Neuronal stem cell (in vitro differentiated cells): ENCODE results near the gene DGKG.
A peak's percentile ranks its signal among the peaks of the same experiment; 100 is the strongest.

Experiments used
- DNase-seq: peaks from one replicate; pipeline ENCODE4 v3.0.0-alpha.2; 2013; ENCODE audit warnings: low spot score
- H2AFZ ChIP-seq: one replicate; pipeline ENCODE4 v1.6.1; 2013; ENCODE audit warnings: mild to moderate bottlenecking, low read length, inconsistent platforms
- H2AK5ac ChIP-seq: 2 replicates; pipeline ENCODE4 v1.6.1; 2013; ENCODE audit warnings: low read depth, mild to moderate bottlenecking, inconsistent platforms, low read length, moderate library complexity, mixed read lengths
- H2BK120ac ChIP-seq: 2 replicates; pipeline ENCODE4 v1.6.1; 2013; ENCODE audit warnings: low read depth, mild to moderate bottlenecking, inconsistent platforms, low read length, moderate library complexity, mixed read lengths
- H2BK12ac ChIP-seq: one replicate; pipeline ENCODE4 v1.6.1; 2013; ENCODE audit warnings: low read length, inconsistent platforms
- H2BK15ac ChIP-seq: 2 replicates; pipeline ENCODE4 v1.6.1; 2013; ENCODE audit warnings: mild to moderate bottlenecking, low read length, inconsistent platforms, mixed read lengths
- H2BK5ac ChIP-seq: one replicate; pipeline ENCODE4 v1.6.1; 2013; ENCODE audit warnings: inconsistent platforms, mild to moderate bottlenecking, low read length, moderate library complexity
- H3K14ac ChIP-seq: one replicate; pipeline ENCODE4 v1.6.1; 2013; ENCODE audit warnings: low read length, inconsistent platforms
- H3K18ac ChIP-seq: 2 replicates; pipeline ENCODE4 v1.6.1; 2013; ENCODE audit warnings: low read length, inconsistent platforms
- H3K23ac ChIP-seq: 2 replicates; pipeline ENCODE4 v1.6.1; 2013; ENCODE audit warnings: low read depth, mild to moderate bottlenecking, mixed read lengths, low read length, inconsistent platforms; ENCODE audit not compliant: poor library complexity
- H3K27ac ChIP-seq: replicated peaks from 3 replicates; pipeline ENCODE4 v1.5.1; 2013; ENCODE audit warnings: low read length, inconsistent platforms
- H3K27me3 ChIP-seq, 3 experiments: 2 replicates each; pipeline ENCODE4 v1.6.1; 2013; ENCODE audit warnings: low read length in 3 of 3, mild to moderate bottlenecking in 2 of 3, inconsistent platforms in 1 of 3, low read depth in 1 of 3, mixed read lengths in 1 of 3, moderate library complexity in 1 of 3; ENCODE audit not compliant: control insufficient read depth in 3 of 3, insufficient read depth in 3 of 3
- H3K36me3 ChIP-seq, 2 donors: replicated peaks in 1 of 2; 2 replicates each; pipeline ENCODE4 v1.6.1; 2013; ENCODE audit warnings: low read length in 2 of 2; ENCODE audit not compliant: control insufficient read depth in 2 of 2, insufficient read depth in 2 of 2
- H3K4ac ChIP-seq: 2 replicates; pipeline ENCODE4 v1.6.1; 2013; ENCODE audit warnings: inconsistent platforms, mild to moderate bottlenecking, low read length, moderate library complexity
- H3K4me1 ChIP-seq, 2 donors: 1 replicate in 1 of 2; 2 replicates in 1 of 2; pipeline ENCODE4 v1.6.1; 2013; ENCODE audit warnings: low read length in 2 of 2, low read depth in 1 of 2; ENCODE audit not compliant: control insufficient read depth in 2 of 2, insufficient read depth in 1 of 2
- H3K4me2 ChIP-seq: one replicate; pipeline ENCODE4 v1.6.1; 2013; ENCODE audit warnings: mild to moderate bottlenecking, low read length, inconsistent platforms; ENCODE audit not compliant: insufficient read depth, poor library complexity, severe bottlenecking
- H3K4me3 ChIP-seq, 2 donors: 2 replicates each; pipeline ENCODE4 v1.5.1; 2013; ENCODE audit warnings: low read length in 2 of 2, mild to moderate bottlenecking in 2 of 2, inconsistent platforms in 1 of 2, moderate library complexity in 1 of 2
- H3K79me1 ChIP-seq: one replicate; pipeline ENCODE4 v1.6.1; 2013; ENCODE audit warnings: low read depth, mild to moderate bottlenecking, inconsistent platforms, low read length, moderate library complexity
- H3K9ac ChIP-seq: one replicate; pipeline ENCODE4 v1.6.1; 2013; ENCODE audit warnings: mild to moderate bottlenecking, low read depth, low read length, inconsistent platforms; ENCODE audit not compliant: poor library complexity
- H3K9me3 ChIP-seq, 2 donors: replicated peaks in 1 of 2; 2 replicates each; pipeline versions ENCODE3 to v1.6.1; 2013; ENCODE audit warnings: low read length in 2 of 2, mild to moderate bottlenecking in 2 of 2, inconsistent platforms in 1 of 2, low read depth in 1 of 2, mixed read lengths in 1 of 2, moderate library complexity in 1 of 2; ENCODE audit not compliant: control insufficient read depth in 2 of 2, insufficient read depth in 1 of 2
- H4K8ac ChIP-seq: one replicate; pipeline ENCODE4 v1.6.1; 2013; ENCODE audit warnings: low read depth, mild to moderate bottlenecking, inconsistent platforms, low read length, moderate library complexity
- H4K91ac ChIP-seq: one replicate; pipeline ENCODE4 v1.6.1; 2013; ENCODE audit warnings: low read length, low read depth, mild to moderate bottlenecking, inconsistent platforms; ENCODE audit not compliant: poor library complexity
- whole genome bisulfite sequencing, 2 donors: extraction: QIAGEN DNeasy Blood & Tissue Kit; methylation state at CpG; one replicate each; pipeline ENCODE4 v1.1.7; 2013; ENCODE audit warnings: missing lambda C conversion rate in 2 of 2, mixed read lengths in 1 of 2; ENCODE audit not compliant: insufficient read length in 2 of 2, insufficient replicate concordance in 1 of 2; ENCODE audit errors: extremely low coverage in 2 of 2; 5-methylcytosine and 5-hydroxymethylcytosine counted together

The DGKG gene

GRCh38 chr3:186362537-186362842 lies 456 bp upstream of the DGKG start:
- no peak overlapping the region for H4K8ac ChIP-seq
- DNase-seq: no peak

GRCh38 chr3:186361246-186361761 lies 730 bp downstream of the DGKG start:
- peak overlapping the region; percentile 95 for H3K4me2 ChIP-seq
- DNase-seq: peak; percentile 15
- H3K27ac ChIP-seq: no peak overlapping the region
- no peak overlapping the region for H2AK5ac ChIP-seq
- no peak overlapping the region for H2BK120ac ChIP-seq
- no peak overlapping the region for H2BK5ac ChIP-seq
- H3K36me3 ChIP-seq: no peaks in the 10 kb centered on the region
- H2AFZ ChIP-seq: peak overlapping the region; percentile 59
- H4K91ac ChIP-seq: no peak overlapping the region
- no peaks in the 10 kb centered on the region for H3K9me3 ChIP-seq
- H3K18ac ChIP-seq: peak overlapping the region; percentile 60
- H2BK15ac ChIP-seq: peak overlapping the region; percentile 6
- H3K79me1 ChIP-seq: no peaks in the 10 kb centered on the region
- H2BK12ac ChIP-seq: no peak overlapping the region
- H3K9ac ChIP-seq: no peak overlapping the region
- no peak overlapping the region for H3K14ac ChIP-seq
- H3K23ac ChIP-seq: peak overlapping the region; percentile 45
- no CpG with 5 or more reads among the region's 26 CpGs for WGBS, 2 donors
- H3K4me3 ChIP-seq: peak overlapping the region in 1 of 2 donors; percentile 77
- H3K4ac ChIP-seq: no peak overlapping the region
- H4K8ac ChIP-seq: no peak overlapping the region
- peaks cover 10 to 81% (median 36%) of the 10 kb centered on the region in 3 experiments for H3K27me3 ChIP-seq
- H3K4me1 ChIP-seq: peaks cover 7 to 9% of the 10 kb centered on the region in 2 donors

More at GRCh38 chr3:186362537-186362842, 456 bp upstream of the DGKG start:
- Histone ChIP-seq H3K9me3 (no peaks in the 10 kb centered on the region), H2BK120ac (no peak overlapping the region), H2BK15ac (no peak overlapping the region), H3K4me1 (peaks cover 7 to 9% of the 10 kb centered on the region in 2 donors), H2BK12ac (no peak overlapping the region), H3K23ac (no peak overlapping the region), H2AK5ac (no peak overlapping the region), H3K27me3 (peaks cover 10 to 88% (median 36%) of the 10 kb centered on the region in 3 experiments), H3K18ac (no peak overlapping the region), H3K36me3 (no peaks in the 10 kb centered on the region), H3K4me2 (peak overlapping the region; percentile 95), H3K4me3 (peak overlapping the region in 1 of 2 donors; percentile 77), H3K79me1 (no peaks in the 10 kb centered on the region), H2BK5ac (no peak overlapping the region), H4K91ac (no peak overlapping the region), H3K14ac (no peak overlapping the region), H2AFZ (peak overlapping the region; percentile 59), H3K27ac (no peak overlapping the region), H3K4ac (no peak overlapping the region), H3K9ac (no peak overlapping the region)
- WGBS, 2 donors: no CpG with 5 or more reads among the region's 9 CpGs

GRCh38 chr3:186360779-186361178 lies 1.3 kb downstream of the DGKG start:
- no peaks in the 10 kb centered on the region for H3K79me1 ChIP-seq
- DNase-seq: peak; percentile 24
- no CpG with 5 or more reads among the region's 27 CpGs for WGBS, 2 donors
- H2BK120ac ChIP-seq: no peak overlapping the region
- H3K4me3 ChIP-seq: peak overlapping the region in 1 of 2 donors; percentile 77
- no peaks in the 10 kb centered on the region for H3K9me3 ChIP-seq
- H3K27me3 ChIP-seq: peaks cover 10 to 81% (median 36%) of the 10 kb centered on the region in 3 experiments
- no peak overlapping the region for H2BK5ac ChIP-seq
- H4K8ac ChIP-seq: no peak overlapping the region
- no peak overlapping the region for H3K27ac ChIP-seq
- H2BK12ac ChIP-seq: no peak overlapping the region
- no peak overlapping the region for H3K23ac ChIP-seq
- H3K14ac ChIP-seq: no peak overlapping the region
- no peaks in the 10 kb centered on the region for H3K36me3 ChIP-seq
- H3K4ac ChIP-seq: no peak overlapping the region
- peak overlapping the region; percentile 95 for H3K4me2 ChIP-seq
- no peak overlapping the region for H4K91ac ChIP-seq
- H3K4me1 ChIP-seq: peaks cover 7 to 9% of the 10 kb centered on the region in 2 donors
- H2BK15ac ChIP-seq: no peak overlapping the region
- H3K9ac ChIP-seq: no peak overlapping the region
- peak overlapping the region; percentile 18 for H2AFZ ChIP-seq
- H2AK5ac ChIP-seq: no peak overlapping the region
- no peak overlapping the region for H3K18ac ChIP-seq

GRCh38 chr3:186359078-186359477 lies 3.0 kb downstream of the DGKG start:
- Histone ChIP-seq H3K4me3 (no peak overlapping the region), H4K8ac (no peak overlapping the region), H3K9ac (no peak overlapping the region), H2BK120ac (no peak overlapping the region), H3K14ac (no peak overlapping the region), H3K9me3 (peaks cover 0 to 1% of the 10 kb centered on the region in 2 donors), H2BK12ac (no peak overlapping the region), H2BK15ac (no peak overlapping the region), H3K23ac (no peak overlapping the region), H2AK5ac (no peak overlapping the region), H2BK5ac (no peak overlapping the region), H3K4me1 (peaks cover 7 to 9% of the 10 kb centered on the region in 2 donors), H3K27ac (no peak overlapping the region), H4K91ac (no peak overlapping the region), H2AFZ (no peak overlapping the region), H3K4me2 (no peak overlapping the region), H3K79me1 (no peaks in the 10 kb centered on the region), H3K36me3 (no peaks in the 10 kb centered on the region), H3K18ac (no peak overlapping the region), H3K4ac (no peak overlapping the region), H3K27me3 (peaks cover 10 to 65% (median 36%) of the 10 kb centered on the region in 3 experiments)
- WGBS, 2 donors: no CpG with 5 or more reads among the region's 3 CpGs
- no peak for DNase-seq
